Measurements from ENCODE around the gene ZNF14. TPM values are rescaled to one million over a fixed set of nuclear protein-coding genes. Genes with fewer than 3 reads are reported as not detected.

The ZNF14 gene
- polyA plus RNA-seq, 1 experiment: 1.2 TPM

DNA sequence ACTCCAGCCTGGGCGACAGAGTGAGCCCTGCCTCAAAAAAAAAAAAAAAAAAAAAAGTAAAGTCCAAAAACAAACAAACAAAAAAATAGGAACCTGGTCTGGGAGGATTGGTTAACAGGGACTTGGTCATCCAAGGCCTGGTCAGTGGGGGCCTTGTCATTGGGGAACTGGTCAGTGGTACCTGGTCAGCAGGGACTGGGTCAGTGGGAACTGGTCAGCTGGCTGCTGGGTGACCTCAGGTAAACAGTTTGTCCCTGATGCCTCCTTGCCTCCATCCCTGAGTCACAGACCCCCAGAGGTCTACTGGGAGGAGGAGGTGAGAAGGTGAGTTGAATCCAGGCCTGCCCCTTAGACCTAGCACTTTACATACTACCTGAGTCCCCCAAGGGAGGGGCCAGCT, 5.7 kb upstream of the ZNF14 start:
- no peak for DNase-seq (ENCODE audit: low read depth)
- POLR2A ChIA-PET: no interaction called here
- Histone ChIP-seq H3K36me3 (ENCODE audit: control insufficient read depth, insufficient read depth, low read length) (no peaks in the 10 kb centered on the region), H3K27me3 (ENCODE audit: control insufficient read depth, insufficient read depth, low read length) (no peaks in the 10 kb centered on the region), H3K4me3 (ENCODE audit: low read depth, low read length) (no peak overlapping the region)
- TF ChIP-seq, protein P1, sequence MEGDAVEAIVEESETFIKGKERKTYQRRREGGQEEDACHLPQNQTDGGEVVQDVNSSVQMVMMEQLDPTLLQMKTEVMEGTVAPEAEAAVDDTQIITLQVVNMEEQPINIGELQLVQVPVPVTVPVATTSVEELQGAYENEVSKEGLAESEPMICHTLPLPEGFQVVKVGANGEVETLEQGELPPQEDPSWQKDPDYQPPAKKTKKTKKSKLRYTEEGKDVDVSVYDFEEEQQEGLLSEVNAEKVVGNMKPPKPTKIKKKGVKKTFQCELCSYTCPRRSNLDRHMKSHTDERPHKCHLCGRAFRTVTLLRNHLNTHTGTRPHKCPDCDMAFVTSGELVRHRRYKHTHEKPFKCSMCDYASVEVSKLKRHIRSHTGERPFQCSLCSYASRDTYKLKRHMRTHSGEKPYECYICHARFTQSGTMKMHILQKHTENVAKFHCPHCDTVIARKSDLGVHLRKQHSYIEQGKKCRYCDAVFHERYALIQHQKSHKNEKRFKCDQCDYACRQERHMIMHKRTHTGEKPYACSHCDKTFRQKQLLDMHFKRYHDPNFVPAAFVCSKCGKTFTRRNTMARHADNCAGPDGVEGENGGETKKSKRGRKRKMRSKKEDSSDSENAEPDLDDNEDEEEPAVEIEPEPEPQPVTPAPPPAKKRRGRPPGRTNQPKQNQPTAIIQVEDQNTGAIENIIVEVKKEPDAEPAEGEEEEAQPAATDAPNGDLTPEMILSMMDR (IDR thresholded peaks at IDR 0.05; ENCODE audit: insufficient read depth, low read depth, low read length): no peak
- CTCF ChIA-PET: no interaction called here

GRCh38 chr19:19737559-19738332, 4.8 kb upstream of the ZNF14 start:
- no peaks in the 10 kb centered on the region for H3K27me3 ChIP-seq (ENCODE audit: control insufficient read depth, insufficient read depth, low read length)
- no peak for DNase-seq (ENCODE audit: low read depth)
- ChIA-PET POLR2A (no interaction called here), CTCF (no interaction called here)
- TF ChIP-seq, protein P1 (IDR thresholded peaks at IDR 0.05; ENCODE audit: insufficient read depth, low read depth, low read length): no peak
- no peaks in the 10 kb centered on the region for H3K36me3 ChIP-seq (ENCODE audit: control insufficient read depth, insufficient read depth, low read length)
- no peak overlapping the region for H3K4me3 ChIP-seq (ENCODE audit: low read depth, low read length)

- DNase-seq (ENCODE audit: low read depth): no peak
- Histone ChIP-seq H3K36me3 (ENCODE audit: control insufficient read depth, insufficient read depth, low read length) (no peaks in the 10 kb centered on the region), H3K27me3 (ENCODE audit: control insufficient read depth, insufficient read depth, low read length) (no peaks in the 10 kb centered on the region), H3K4me3 (ENCODE audit: low read depth, low read length) (no peak overlapping the region)
- ChIA-PET POLR2A (no interaction called here), CTCF (no interaction called here)
- TF ChIP-seq, protein P1 (IDR thresholded peaks at IDR 0.05; ENCODE audit: insufficient read depth, low read depth, low read length): no peak
These were observed 11.0 kb downstream of the ZNF14 start for GRCh38 chr19:19721896-19722295.

DNA sequence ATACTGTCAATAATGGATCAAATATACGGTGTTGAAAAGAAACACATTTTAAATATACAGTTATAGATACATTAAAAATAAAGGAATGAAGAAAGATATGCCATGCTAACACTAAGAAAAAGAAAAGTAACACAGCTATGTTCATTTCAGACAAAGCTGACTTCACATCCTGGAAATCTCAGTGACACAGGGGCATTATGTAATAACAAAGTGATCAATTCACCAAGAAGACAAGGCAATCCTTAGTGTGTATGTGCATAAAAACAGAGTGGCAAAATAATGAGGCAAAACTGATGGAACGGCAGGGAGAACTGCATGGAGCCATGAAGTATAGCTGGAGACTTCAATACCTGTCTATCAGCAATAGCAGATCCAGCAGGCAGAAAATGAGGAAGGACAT, 13.1 kb downstream of the ZNF14 start:
- Histone ChIP-seq H3K36me3 (ENCODE audit: control insufficient read depth, insufficient read depth, low read length) (no peaks in the 10 kb centered on the region), H3K27me3 (ENCODE audit: control insufficient read depth, insufficient read depth, low read length) (no peaks in the 10 kb centered on the region), H3K4me3 (ENCODE audit: low read depth, low read length) (no peak overlapping the region)
- POLR2A ChIA-PET: no interaction called here
- no peak for DNase-seq (ENCODE audit: low read depth)
- TF ChIP-seq, protein P1 (IDR thresholded peaks at IDR 0.05; ENCODE audit: insufficient read depth, low read depth, low read length): no peak
- CTCF ChIA-PET: no interaction called here

DNA sequence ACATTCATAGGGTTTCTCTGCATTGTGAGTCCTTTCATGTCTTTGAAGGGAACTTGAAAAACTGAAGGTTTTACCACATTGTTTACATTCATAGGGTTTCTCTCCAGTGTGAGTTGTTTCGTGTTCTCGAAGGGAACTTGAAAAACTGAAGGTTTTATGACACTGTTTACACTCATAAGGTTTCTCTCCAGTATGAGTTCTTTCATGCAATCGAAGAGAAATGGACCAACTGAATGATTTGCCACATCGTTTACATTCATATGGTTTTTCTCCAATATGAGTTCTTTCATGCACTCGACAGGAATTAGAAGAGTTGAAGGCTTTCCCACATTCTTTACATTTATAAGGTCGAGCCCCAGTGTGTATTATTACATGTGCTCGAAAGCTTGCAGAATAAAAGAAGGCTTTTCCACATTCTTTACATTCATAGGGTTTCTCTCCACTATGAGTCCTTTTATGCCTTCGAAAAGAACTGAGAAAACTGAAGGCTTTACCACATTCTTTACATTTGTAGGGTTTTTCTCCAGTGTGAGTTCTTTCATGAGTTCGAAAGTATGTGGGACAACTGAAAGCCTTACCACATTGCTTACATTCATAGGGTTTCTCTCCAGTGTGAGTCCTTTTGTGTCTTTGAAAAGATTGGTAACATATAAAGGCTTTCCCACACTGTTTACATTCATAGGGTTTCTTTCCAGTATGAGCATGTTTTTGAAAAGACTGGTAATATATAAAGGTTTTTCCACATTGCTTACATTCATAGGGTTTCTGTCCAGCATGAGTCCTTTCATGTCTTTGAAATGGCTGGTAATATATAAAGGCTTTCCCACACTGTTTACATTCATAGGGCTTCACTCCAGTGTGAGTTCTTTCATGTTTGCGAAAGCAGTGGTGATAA, 20.7 kb downstream of the ZNF14 start:
- Histone ChIP-seq H3K4me3 (ENCODE audit: low read depth, low read length) (no peak overlapping the region), H3K27me3 (ENCODE audit: control insufficient read depth, insufficient read depth, low read length) (no peaks in the 10 kb centered on the region), H3K36me3 (ENCODE audit: control insufficient read depth, insufficient read depth, low read length) (peaks cover 13% of the 10 kb centered on the region)
- ChIA-PET CTCF (no interaction called here), POLR2A (no interaction called here)
- DNase-seq (ENCODE audit: low read depth): no peak
- TF ChIP-seq, protein P1 (IDR thresholded peaks at IDR 0.05; ENCODE audit: insufficient read depth, low read depth, low read length): no peak

Data from BJ (cell line).